PFSK-1 (cell line): Measurements from ENCODE around the gene RUNX2.

Source experiments
- FOXP2 ChIP-seq: optimal IDR thresholded peaks from 2 replicates; pipeline ENCODE3; 2011; ENCODE audit warnings: borderline replicate concordance, control low read depth, inconsistent platforms; ENCODE audit not compliant: insufficient read depth; ENCODE audit errors: extremely low read length, extremely low read depth
- REST ChIP-seq, 2 experiments: IDR thresholded peaks; 2 replicates each; pipeline versions ENCODE4 v1.6.1 to v1.8.0; 2011 to 2012; ENCODE audit warnings: low read depth in 2 of 2, low read length in 2 of 2, control low read depth in 1 of 2, inconsistent platforms in 1 of 2, mild to moderate bottlenecking in 1 of 2, moderate library complexity in 1 of 2; ENCODE audit not compliant: insufficient read depth in 1 of 2
- TAF1 ChIP-seq: IDR thresholded peaks from 2 replicates; pipeline ENCODE4 v1.6.1; 2012; ENCODE audit warnings: low read length, control low read depth, borderline replicate concordance; ENCODE audit not compliant: insufficient read depth

- TF ChIP-seq TAF1 (no peak), REST (IDR thresholded peaks at IDR 0.05; ENCODE audit: insufficient read depth in 1 of 2, low read depth in 2 of 2, low read length in 2 of 2) (no peak), FOXP2 (no peak)
Measured at GRCh38 chr6:45666846-45667245, 338.7 kb downstream of the RUNX2 start.
